Gastroesophageal sphincter (tissue), 3 donors: Measurements from ENCODE around the gene COL4A2.

Experiments
- EP300 ChIP-seq: sonication (generic); formaldehyde crosslinking; IDR thresholded peaks from one replicate; pipeline ENCODE4 v1.6.1; 2017; ENCODE audit warnings: antibody characterized with exemption, mild to moderate bottlenecking
- POLR2A ChIP-seq, 2 donors: fragments of 450-650 bp; IDR thresholded peaks; one replicate each; pipeline ENCODE4 v1.6.1; 2017; ENCODE audit warnings: antibody characterized with exemption in 2 of 2, mild to moderate bottlenecking in 2 of 2, moderate library complexity in 1 of 2
- POLR2AphosphoS5 ChIP-seq: sonication (generic); formaldehyde crosslinking; IDR thresholded peaks from one replicate; pipeline ENCODE4 v1.6.1; 2017; ENCODE audit warnings: antibody characterized with exemption
- TF ChIP-seq, protein P1 (sequence below), 4 experiments: fragments of 200-600 bp in 2 of 4; fragments of 450-650 bp in 2 of 4; sonication (generic) in 1 of 4; IDR thresholded peaks; one replicate each; pipeline ENCODE4 v1.5.1; 2017 to 2019; ENCODE audit warnings: antibody characterized with exemption in 4 of 4, mild to moderate bottlenecking in 2 of 4, moderate library complexity in 2 of 4

DNA sequence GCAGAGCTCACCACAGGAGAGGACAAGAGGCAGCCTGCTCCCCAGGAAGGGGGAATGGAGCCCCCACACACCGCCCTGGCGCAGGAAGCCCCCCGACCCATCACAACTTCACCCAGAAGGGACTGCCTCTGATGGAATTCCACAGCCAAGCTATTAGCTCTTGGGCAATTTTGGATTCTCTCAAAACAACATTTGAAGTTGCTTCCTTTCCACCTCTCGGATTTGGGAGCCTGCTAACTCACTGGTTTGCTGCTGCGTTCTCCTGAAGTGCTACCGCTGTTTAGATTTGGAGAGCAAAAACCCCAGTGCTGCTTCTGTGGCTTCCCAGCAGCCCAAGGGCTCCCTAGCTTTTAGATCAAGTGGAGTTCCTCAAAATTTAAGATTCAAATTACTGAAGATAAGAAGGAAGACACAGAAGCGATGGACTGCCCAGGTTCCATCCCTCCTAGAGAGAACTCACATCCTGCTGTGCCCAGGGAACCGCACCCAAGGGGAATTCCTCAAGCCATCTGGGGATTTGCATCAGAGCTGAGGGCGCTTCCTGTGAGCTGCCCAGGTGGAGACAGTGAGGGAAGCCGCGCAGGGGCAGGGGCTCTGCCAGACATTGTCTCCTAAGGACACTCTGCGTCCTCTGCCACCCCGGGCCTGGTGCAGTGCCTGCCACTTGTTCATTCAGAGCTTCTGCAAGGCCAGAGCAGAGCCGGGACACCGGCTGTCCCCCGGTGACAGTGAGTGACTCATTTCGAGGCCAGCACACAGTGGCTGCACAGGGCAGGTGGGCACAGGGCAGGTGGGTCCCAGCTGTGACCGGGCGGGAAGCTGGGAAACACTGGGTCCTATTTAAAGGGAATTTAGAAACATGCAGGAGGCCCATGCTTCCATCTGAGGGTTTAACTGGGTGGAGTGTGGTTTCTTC is 45.7 kb upstream of the COL4A2 start:
- TF ChIP-seq, protein P1, sequence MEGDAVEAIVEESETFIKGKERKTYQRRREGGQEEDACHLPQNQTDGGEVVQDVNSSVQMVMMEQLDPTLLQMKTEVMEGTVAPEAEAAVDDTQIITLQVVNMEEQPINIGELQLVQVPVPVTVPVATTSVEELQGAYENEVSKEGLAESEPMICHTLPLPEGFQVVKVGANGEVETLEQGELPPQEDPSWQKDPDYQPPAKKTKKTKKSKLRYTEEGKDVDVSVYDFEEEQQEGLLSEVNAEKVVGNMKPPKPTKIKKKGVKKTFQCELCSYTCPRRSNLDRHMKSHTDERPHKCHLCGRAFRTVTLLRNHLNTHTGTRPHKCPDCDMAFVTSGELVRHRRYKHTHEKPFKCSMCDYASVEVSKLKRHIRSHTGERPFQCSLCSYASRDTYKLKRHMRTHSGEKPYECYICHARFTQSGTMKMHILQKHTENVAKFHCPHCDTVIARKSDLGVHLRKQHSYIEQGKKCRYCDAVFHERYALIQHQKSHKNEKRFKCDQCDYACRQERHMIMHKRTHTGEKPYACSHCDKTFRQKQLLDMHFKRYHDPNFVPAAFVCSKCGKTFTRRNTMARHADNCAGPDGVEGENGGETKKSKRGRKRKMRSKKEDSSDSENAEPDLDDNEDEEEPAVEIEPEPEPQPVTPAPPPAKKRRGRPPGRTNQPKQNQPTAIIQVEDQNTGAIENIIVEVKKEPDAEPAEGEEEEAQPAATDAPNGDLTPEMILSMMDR (IDR thresholded peaks at IDR 0.05): no peak
- TF ChIP-seq EP300 (no peak), POLR2A (IDR thresholded peaks at IDR 0.05) (no peak), POLR2AphosphoS5 (no peak)
